CD4-positive, alpha-beta memory T cell (primary cell): Measurements from ENCODE around the gene CLRN3. TPM values are rescaled to one million over a fixed set of nuclear protein-coding genes. Genes with fewer than 3 reads are reported as not detected.

Experiments
- CTCF ChIA-PET: fragments of 350-600 bp; sonication (Branson Sonifier 250); formaldehyde crosslinking; loops from one replicate; lab custom pipeline; 2021; ENCODE audit warnings: inconsistent platforms; ENCODE audit not compliant: partially characterized antibody; lab: Charles Lee
- POLR2A ChIA-PET: fragments of 350-600 bp; sonication (Branson Sonifier 250); formaldehyde crosslinking; loops from one replicate; lab custom pipeline; 2021; ENCODE audit not compliant: partially characterized antibody; lab: Charles Lee
- DNase-seq, 5 donors: peaks; one replicate each; pipeline versions ENCODE4 v3.0.0 to v3.0.0-alpha.2; 2020 to 2022; ENCODE audit warnings: mixed read lengths in 1 of 5
- H3K27ac ChIP-seq: one replicate; pipeline ENCODE4 v1.7.0; 2013; ENCODE audit warnings: low read depth, low read length
- H3K27me3 ChIP-seq: 2 replicates; pipeline ENCODE4 v1.7.0; 2013; ENCODE audit warnings: mild to moderate bottlenecking, low read length, moderate library complexity; ENCODE audit not compliant: insufficient read depth
- H3K36me3 ChIP-seq: 2 replicates; pipeline ENCODE4 v1.7.0; 2013; ENCODE audit warnings: mild to moderate bottlenecking, low read length, moderate library complexity; ENCODE audit not compliant: insufficient read depth
- H3K4me1 ChIP-seq: 2 replicates; pipeline ENCODE4 v1.7.0; 2013; ENCODE audit warnings: mild to moderate bottlenecking, low read length, moderate library complexity; ENCODE audit not compliant: insufficient read depth
- H3K4me3 ChIP-seq, 2 donors: one replicate each; pipeline ENCODE4 v1.7.0; 2013; ENCODE audit warnings: low read length in 2 of 2, mild to moderate bottlenecking in 1 of 2
- H3K9me3 ChIP-seq, 2 donors: one replicate each; pipeline ENCODE4 v1.7.0; 2013; ENCODE audit warnings: low read length in 2 of 2, control low read depth in 1 of 2; ENCODE audit not compliant: control insufficient read depth in 1 of 2
- H3K27ac Mint-ChIP-seq, 7 donors: one replicate each; pipeline ENCODE4 v1.8.0; 2020 to 2021; ENCODE audit warnings: mixed read lengths in 7 of 7, mild to moderate bottlenecking in 6 of 7, inconsistent platforms in 3 of 7, moderate library complexity in 3 of 7
- H3K27me3 Mint-ChIP-seq, 2 donors: one replicate each; pipeline ENCODE4 v1.8.0; 2020 to 2021; ENCODE audit warnings: mixed read lengths in 2 of 2
- H3K36me3 Mint-ChIP-seq, 2 donors: one replicate each; pipeline ENCODE4 v1.8.0; 2020 to 2021; ENCODE audit warnings: mixed read lengths in 2 of 2, inconsistent platforms in 1 of 2, mild to moderate bottlenecking in 1 of 2
- H3K4me1 Mint-ChIP-seq, 4 donors: one replicate each; pipeline ENCODE4 v1.8.0; 2020 to 2021; ENCODE audit warnings: mixed read lengths in 4 of 4, mild to moderate bottlenecking in 1 of 4
- H3K4me3 Mint-ChIP-seq, 8 donors: one replicate each; pipeline ENCODE4 v1.8.0; 2020 to 2021; ENCODE audit warnings: mixed read lengths in 8 of 8, mild to moderate bottlenecking in 7 of 8, moderate library complexity in 6 of 8, inconsistent platforms in 3 of 8
- H3K9me3 Mint-ChIP-seq, 8 donors: one replicate each; pipeline ENCODE4 v1.8.0; 2020 to 2021; ENCODE audit warnings: mixed read lengths in 8 of 8, mild to moderate bottlenecking in 5 of 8, inconsistent platforms in 3 of 8, moderate library complexity in 1 of 8
- intact Hi-C: fragments of 100-400 bp; cut with micrococcal nuclease; formaldehyde crosslinking; loops from one replicate; pipeline ENCODE4 v1.15.1; 2023
- polyA plus RNA-seq, 2 donors: library from polyadenylated mRNA; unstranded; fragments of 300-500 nt; fragmentation: Illumina TruSeq; gene quantifications; one replicate each; pipeline ENCODE4 v1.2.3, GENCODE V29; 2021
- total RNA-seq, 2 experiments: library from RNA; stranded (reverse); gene quantifications; one replicate each; pipeline ENCODE4 v1.2.3, GENCODE V29; 2021

The CLRN3 gene
- total and polyA plus RNA-seq, 4 experiments from 2014 or later: not detected

- Histone ChIP-seq H3K4me3 (no peak overlapping the region), H3K9me3 (no peaks in the 10 kb centered on the region), H3K36me3 (no peaks in the 10 kb centered on the region), H3K4me1 (no peaks in the 10 kb centered on the region), H3K27me3 (no peaks in the 10 kb centered on the region), H3K27ac (no peak overlapping the region)
- intact Hi-C loops: no loop called here
- Mint-ChIP-seq H3K4me3 (no peak overlapping the region), H3K27ac (no peak overlapping the region), H3K27me3 (peaks cover 3 to 4% of the 10 kb centered on the region in 2 donors), H3K36me3 (no peaks in the 10 kb centered on the region), H3K9me3 (no peaks in the 10 kb centered on the region), H3K4me1 (peaks cover 0 to 2% (median 0%) of the 10 kb centered on the region in 4 donors)
- DNase-seq: no peak
- ChIA-PET CTCF (no interaction called here), POLR2A (no interaction called here)
Observed at GRCh38 chr10:127830414-127830813, 62.3 kb downstream of the CLRN3 start.

Other genes with a start within 250 kb of the CLRN3 start
- gene FOXI2, start 155.8 kb downstream of the CLRN3 start, total RNA-seq: not detected
- not detected for gene FOXI2, start 155.8 kb downstream of the CLRN3 start, polyA plus RNA-seq
- gene PTPRE, start 14.2 kb upstream of the CLRN3 start, total RNA-seq: 10 to 100 TPM; 24.4 to 27.6 TPM
- 10 to 100 TPM in 1 of 2 donors, 1 to 10 TPM in 1; 6.5 to 13.5 TPM for gene PTPRE, start 14.2 kb upstream of the CLRN3 start, polyA plus RNA-seq
- gene MKI67, start 233.5 kb upstream of the CLRN3 start, total RNA-seq: under 1 TPM; 0.17 to 0.93 TPM
- gene MKI67, start 233.5 kb upstream of the CLRN3 start, polyA plus RNA-seq: under 1 TPM in 1 of 2 donors, not detected in 1; 0.11 TPM